Activated CD4-positive, alpha-beta T cell treated with anti-CD3 and anti-CD28 coated beads for 4 hours (primary cell): Measurements from ENCODE around the gene UBE2J1.

Experiments
- DNase-seq, 2 donors: peaks; one replicate each; pipeline ENCODE4 v3.0.0-alpha.2; 2020

Gene UBE2J1

GRCh38 chr6:89287351-89288028, 65.0 kb downstream of the UBE2J1 start:
- no peak for DNase-seq

GRCh38 chr6:89286516-89286915, 66.0 kb downstream of the UBE2J1 start:
- DNase-seq = no peak

GRCh38 chr6:89284963-89285735, 67.4 kb downstream of the UBE2J1 start:
- no peak for DNase-seq

GRCh38 chr6:89284081-89284480, 68.4 kb downstream of the UBE2J1 start:
- no peak for DNase-seq

GRCh38 chr6:89282749-89283148, 69.8 kb downstream of the UBE2J1 start:
- DNase-seq = no peak

GRCh38 chr6:89281779-89282246, 70.7 kb downstream of the UBE2J1 start:
- peak; percentile 8 to 18 for DNase-seq

GRCh38 chr6:89278956-89279355, 73.6 kb downstream of the UBE2J1 start:
- no peak for DNase-seq
